ENCODE measurements around the gene PRSS50. TPM values are rescaled to one million over a fixed set of nuclear protein-coding genes. Genes with fewer than 3 reads are reported as not detected.

PRSS50 gene
- total RNA-seq, 1 donor from 2014 or later, result 0.22 TPM

- Histone ChIP-seq H3K27me3 (ENCODE audit: low read depth) (peaks cover 53% of the 10 kb centered on the region), H3K36me3 (no peaks in the 10 kb centered on the region), H3K4me3 (no peak overlapping the region), H3K27ac (replicated peaks) (no peak overlapping the region), H3K4me1 (no peaks in the 10 kb centered on the region), H3K9me3 (replicated peaks) (peaks cover 4% of the 10 kb centered on the region)
- DNase-seq, result no peak
- intact Hi-C loops (cut with micrococcal nuclease), result no loop called here
- TF ChIP-seq, protein P1, sequence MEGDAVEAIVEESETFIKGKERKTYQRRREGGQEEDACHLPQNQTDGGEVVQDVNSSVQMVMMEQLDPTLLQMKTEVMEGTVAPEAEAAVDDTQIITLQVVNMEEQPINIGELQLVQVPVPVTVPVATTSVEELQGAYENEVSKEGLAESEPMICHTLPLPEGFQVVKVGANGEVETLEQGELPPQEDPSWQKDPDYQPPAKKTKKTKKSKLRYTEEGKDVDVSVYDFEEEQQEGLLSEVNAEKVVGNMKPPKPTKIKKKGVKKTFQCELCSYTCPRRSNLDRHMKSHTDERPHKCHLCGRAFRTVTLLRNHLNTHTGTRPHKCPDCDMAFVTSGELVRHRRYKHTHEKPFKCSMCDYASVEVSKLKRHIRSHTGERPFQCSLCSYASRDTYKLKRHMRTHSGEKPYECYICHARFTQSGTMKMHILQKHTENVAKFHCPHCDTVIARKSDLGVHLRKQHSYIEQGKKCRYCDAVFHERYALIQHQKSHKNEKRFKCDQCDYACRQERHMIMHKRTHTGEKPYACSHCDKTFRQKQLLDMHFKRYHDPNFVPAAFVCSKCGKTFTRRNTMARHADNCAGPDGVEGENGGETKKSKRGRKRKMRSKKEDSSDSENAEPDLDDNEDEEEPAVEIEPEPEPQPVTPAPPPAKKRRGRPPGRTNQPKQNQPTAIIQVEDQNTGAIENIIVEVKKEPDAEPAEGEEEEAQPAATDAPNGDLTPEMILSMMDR (IDR thresholded peaks at IDR 0.05; ENCODE audit: borderline replicate concordance), result no peak
Measured at GRCh38 chr3:46716461-46717441, 918 bp downstream of the PRSS50 start.

DNA sequence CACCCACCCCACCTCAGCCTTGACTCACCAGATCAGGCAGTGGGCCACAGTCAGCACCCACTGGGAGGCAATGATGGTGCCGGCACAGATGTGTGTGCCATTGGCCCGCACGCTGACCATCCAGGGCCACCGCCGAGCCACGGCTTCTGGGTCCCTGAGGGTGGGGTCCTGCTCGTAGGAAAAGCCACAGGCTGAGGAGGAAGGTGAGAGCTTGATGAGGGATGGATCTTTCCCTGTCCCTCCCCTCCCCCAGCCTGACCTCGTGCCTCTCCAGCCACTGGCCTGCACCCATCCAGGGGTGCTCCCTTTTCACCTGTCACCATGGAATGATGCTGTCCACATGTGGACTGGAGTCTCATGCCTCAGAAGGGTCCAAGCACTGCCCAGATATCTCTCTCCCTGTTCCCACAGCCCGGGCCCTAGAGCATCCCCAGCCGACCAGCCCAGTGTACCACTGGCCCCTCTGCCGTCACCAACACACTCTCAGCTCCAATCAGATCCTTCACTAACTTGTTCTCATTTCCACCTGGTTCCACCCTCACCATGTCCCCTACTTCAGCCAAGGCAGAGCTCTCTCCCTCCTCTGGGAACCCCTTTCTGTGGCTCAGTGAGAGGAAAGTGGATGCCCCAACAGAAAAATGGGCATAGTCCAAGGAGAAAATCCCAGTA, 2.0 kb downstream of the PRSS50 start:
- no peak overlapping the region for H3K4me3 ChIP-seq
- no peak overlapping the region for H3K27ac ChIP-seq (replicated peaks)
- intact Hi-C loops (cut with micrococcal nuclease), result no loop called here
- TF ChIP-seq, protein P1 (IDR thresholded peaks at IDR 0.05; ENCODE audit: borderline replicate concordance), result no peak
- H3K9me3 ChIP-seq (replicated peaks), result no peaks in the 10 kb centered on the region
- DNase-seq, result no peak
- H3K4me1 ChIP-seq, result peaks cover 6% of the 10 kb centered on the region
- peaks cover 42% of the 10 kb centered on the region for H3K27me3 ChIP-seq (ENCODE audit: low read depth)
- no peaks in the 10 kb centered on the region for H3K36me3 ChIP-seq

DNA sequence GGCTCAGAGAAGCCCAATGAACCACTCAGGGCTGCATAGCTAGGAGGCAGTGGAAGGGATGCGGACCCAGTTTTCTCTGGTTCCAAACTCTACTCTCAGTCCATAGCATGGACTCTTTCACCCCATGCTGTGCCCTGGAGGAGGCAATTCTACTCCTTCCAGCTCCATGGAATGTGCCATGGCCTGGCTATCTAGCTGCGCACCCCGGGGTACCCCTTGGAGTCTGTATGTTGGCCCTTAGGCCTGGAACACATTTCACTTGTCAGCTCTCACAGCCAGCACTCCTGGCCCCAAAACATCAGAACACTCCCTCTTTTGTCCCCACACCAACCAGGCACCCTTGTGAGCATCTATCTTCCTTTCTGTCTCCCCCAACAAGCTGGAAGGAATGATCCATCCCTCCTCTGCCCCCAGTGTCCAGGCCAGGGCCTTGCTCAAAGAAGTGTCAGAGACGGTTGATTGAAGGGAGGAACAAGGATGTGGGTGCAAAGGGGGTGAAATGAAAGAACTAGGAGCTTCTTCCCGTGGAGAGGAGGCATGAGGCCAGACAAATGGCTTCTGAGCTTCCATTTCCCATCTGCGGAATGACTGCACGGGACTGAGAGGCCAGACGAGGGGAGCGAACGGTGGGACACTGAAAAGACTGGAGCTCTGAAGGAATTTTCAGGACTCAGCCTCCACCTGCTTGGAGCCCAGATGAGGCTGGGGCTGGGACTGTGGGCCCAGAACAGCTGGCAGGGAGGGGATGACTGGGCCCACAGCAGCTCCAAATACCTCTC, 2.8 kb downstream of the PRSS50 start:
- H3K4me3 ChIP-seq, result no peak overlapping the region
- H3K27me3 ChIP-seq (ENCODE audit: low read depth), result peaks cover 39% of the 10 kb centered on the region
- H3K36me3 ChIP-seq, result no peaks in the 10 kb centered on the region
- DNase-seq, result no peak
- intact Hi-C loops (cut with micrococcal nuclease), result no loop called here
- H3K9me3 ChIP-seq (replicated peaks), result no peaks in the 10 kb centered on the region
- peaks cover 6% of the 10 kb centered on the region for H3K4me1 ChIP-seq
- TF ChIP-seq, protein P1 (IDR thresholded peaks at IDR 0.05; ENCODE audit: borderline replicate concordance), result no peak
- no peak overlapping the region for H3K27ac ChIP-seq (replicated peaks)

DNA sequence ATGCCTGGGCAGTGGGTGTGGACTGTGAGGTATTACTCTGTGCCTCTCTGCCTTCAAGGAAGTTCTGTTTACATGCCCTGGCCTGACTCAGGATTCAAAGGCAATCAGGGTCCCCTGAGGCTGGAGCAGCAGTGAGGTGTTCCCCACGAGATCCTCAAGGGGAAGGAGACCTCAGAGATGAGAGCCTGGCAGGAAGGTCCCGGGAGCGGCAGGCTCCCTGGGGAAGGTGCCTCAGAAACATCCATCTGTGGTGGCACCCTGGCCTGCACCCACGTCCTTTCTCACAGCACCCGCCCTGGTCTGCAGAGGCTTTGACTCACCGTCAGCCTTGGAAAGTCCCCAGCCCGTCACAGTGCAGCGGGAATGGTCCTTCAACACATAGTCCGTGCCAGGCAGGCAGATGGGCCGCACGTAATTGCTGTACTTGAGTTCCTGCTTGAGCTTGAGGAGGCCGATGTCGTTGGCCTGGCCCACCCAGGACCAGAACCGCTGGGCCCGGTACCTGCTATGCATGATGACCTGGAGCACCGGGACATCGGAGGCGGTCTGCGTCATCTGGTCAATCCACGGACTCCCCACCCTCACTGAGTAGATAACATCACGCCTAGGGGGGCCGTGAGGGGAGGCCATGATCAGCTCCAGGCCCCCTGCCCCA, 3.6 kb downstream of the PRSS50 start:
- no peaks in the 10 kb centered on the region for H3K36me3 ChIP-seq
- peaks cover 6% of the 10 kb centered on the region for H3K4me1 ChIP-seq
- TF ChIP-seq, protein P1 (IDR thresholded peaks at IDR 0.05; ENCODE audit: borderline replicate concordance), result no peak
- peaks cover 36% of the 10 kb centered on the region for H3K27me3 ChIP-seq (ENCODE audit: low read depth)
- no peak overlapping the region for H3K27ac ChIP-seq (replicated peaks)
- no peak overlapping the region for H3K4me3 ChIP-seq
- DNase-seq, result no peak
- intact Hi-C loops (cut with micrococcal nuclease), result no loop called here
- H3K9me3 ChIP-seq (replicated peaks), result no peaks in the 10 kb centered on the region

Measured in left ventricle myocardium inferior (tissue), 1 donor.